ENCODE measurements around the gene ADCY5. TPM values are rescaled to one million over a fixed set of nuclear protein-coding genes. Genes with fewer than 3 reads are reported as not detected.

ADCY5 gene
- total RNA-seq, 1 experiment from 2014 or later, result 0.49 TPM

GRCh38 chr3:123370819-123371218 is 78.1 kb downstream of the ADCY5 start:
- H3K4me2 ChIP-seq (ENCODE audit: low read length), result no peak overlapping the region
- no peaks in the 10 kb centered on the region for H3K9me2 ChIP-seq (ENCODE audit: insufficient read depth)
- ChIA-PET POLR2A (no interaction called here), RAD21 (ENCODE audit: low non-redundant PET in 1 of 2, low total read pairs in 2 of 2, uncharacterized antibody in 2 of 2, unreplicated experiment in 2 of 2) (no interaction called here), CTCF (interaction anchor here (1.0 kb wide), 1 partner anchor 10 kb away, joined by 3 read pairs; no protein-coding TSS in a partner anchor)
- BruUV-seq (replicated peaks), result no TSS peak
- no peak overlapping the region for H3K4me3 ChIP-seq (replicated peaks in 1 of 2; ENCODE audit: low read depth in 1 of 2, low read length in 2 of 2)
- no peaks in the 10 kb centered on the region for H3K79me2 ChIP-seq (ENCODE audit: insufficient read depth, low read length)
- no peak for DNase-seq (ENCODE audit: low read depth, low spot score)
- H3K27ac ChIP-seq (ENCODE audit: low read depth, low read length), result no peak overlapping the region
- no peaks in the 10 kb centered on the region for H3K27me3 ChIP-seq (ENCODE audit: insufficient read depth, low read length)
- H4K20me1 ChIP-seq (ENCODE audit: insufficient read depth), result no peaks in the 10 kb centered on the region
- no peaks in the 10 kb centered on the region for H3K4me1 ChIP-seq (ENCODE audit: control insufficient read depth in 1 of 2, insufficient read depth in 2 of 2, low read length in 2 of 2)
- intact Hi-C loops (cut with micrococcal nuclease), result no loop called here
- H3K36me3 ChIP-seq (ENCODE audit: control insufficient read depth in 1 of 2, insufficient read depth in 2 of 2, low read length in 2 of 2), result no peaks in the 10 kb centered on the region
- H3K9ac ChIP-seq (ENCODE audit: low read length), result no peak overlapping the region
- TF ChIP-seq YY1 (IDR thresholded peaks at IDR 0.05; ENCODE audit: extremely low read depth, insufficient replicate concordance, low read depth, low read length) (no peak), POLR2AphosphoS5 (IDR thresholded peaks at IDR 0.05; ENCODE audit: low read depth, low read length) (no peak), CTCF (IDR thresholded peaks at IDR 0.05 in 2 of 3, conservative IDR thresholded peaks at IDR 0.05 in 1 of 3; ENCODE audit: borderline replicate concordance in 1 of 3, insufficient read depth in 1 of 3, low read depth in 2 of 3, low read length in 2 of 3) (no peak), MAX (IDR thresholded peaks at IDR 0.05) (no peak), EZH2 (IDR thresholded peaks at IDR 0.05) (no peak), EZH2phosphoT487 (IDR thresholded peaks at IDR 0.05; ENCODE audit: borderline replicate concordance) (no peak), CBX3 (IDR thresholded peaks at IDR 0.05; ENCODE audit: low read depth) (no peak), ATF3 (IDR thresholded peaks at IDR 0.05) (no peak), TCF7L2 (IDR thresholded peaks at IDR 0.05; ENCODE audit: borderline replicate concordance, extremely low read depth, insufficient read depth, insufficient read length) (no peak), ZNF274 (IDR thresholded peaks at IDR 0.05; ENCODE audit: low read depth, low read length) (no peak), RAD21 (IDR thresholded peaks at IDR 0.05; ENCODE audit: low read depth) (no peak), CEBPB (IDR thresholded peaks at IDR 0.05; ENCODE audit: low read depth) (no peak), EGR1 (IDR thresholded peaks at IDR 0.05; ENCODE audit: low read depth) (no peak), ZFX (IDR thresholded peaks at IDR 0.05) (no peak), SIN3A (IDR thresholded peaks at IDR 0.05; ENCODE audit: low read depth) (no peak), ZBTB33 (IDR thresholded peaks at IDR 0.05; ENCODE audit: extremely low read depth, insufficient replicate concordance, low read length) (no peak), REST (IDR thresholded peaks at IDR 0.05; ENCODE audit: low read depth) (no peak), FOSL1 (IDR thresholded peaks at IDR 0.05; ENCODE audit: low read depth) (no peak), SRF (IDR thresholded peaks at IDR 0.05; ENCODE audit: low read depth) (no peak)
- H2AFZ ChIP-seq (ENCODE audit: low read depth, low read length, poor library complexity, severe bottlenecking), result no peak overlapping the region
- ATAC-seq, result no peak
- H3K9me3 ChIP-seq (ENCODE audit: control insufficient read depth in 1 of 2, insufficient read depth in 1 of 2, low read depth in 1 of 2, low read length in 2 of 2), result no peaks in the 10 kb centered on the region
